NCI-H460 (cell line): ENCODE results near the gene MTMR11. TPM values are rescaled to one million over a fixed set of nuclear protein-coding genes. Genes with fewer than 3 reads are reported as not detected.

Experiments used
- DNase-seq: peaks from one replicate; pipeline ENCODE4 v3.0.0-alpha.2; 2016; ENCODE audit warnings: low read depth; ENCODE audit errors: extremely low read depth
- total RNA-seq: library from RNA; depleted of rRNA; stranded (reverse); fragments of >200 nt; shearing (Covaris generic); gene quantifications from 2 replicates; pipeline ENCODE4 v1.2.3, GENCODE V29; 2014

The MTMR11 gene
- total RNA-seq, 1 experiment from 2014 or later = 8.7 TPM

GRCh38 chr1:149937759-149938158 is 1.1 kb upstream of the MTMR11 start:
- DNase-seq = no peak

GRCh38 chr1:149936992-149937705 is 470 bp upstream of the MTMR11 start:
- DNase-seq = peak; percentile 51

GRCh38 chr1:149934356-149934755 is 2.3 kb downstream of the MTMR11 start:
- no peak for DNase-seq

GRCh38 chr1:149933208-149933607 is 3.5 kb downstream of the MTMR11 start:
- no peak for DNase-seq

- DNase-seq = no peak
These were observed 4.2 kb downstream of the MTMR11 start for GRCh38 chr1:149932474-149932873.

- DNase-seq = no peak
These were observed 5.4 kb downstream of the MTMR11 start for GRCh38 chr1:149931212-149931790.

GRCh38 chr1:149929856-149930255 is 6.8 kb downstream of the MTMR11 start:
- no peak for DNase-seq

- no peak for DNase-seq
These were observed 8.3 kb downstream of the MTMR11 start for GRCh38 chr1:149928401-149928724.

- DNase-seq = peak; percentile 94
These were observed 8.9 kb downstream of the MTMR11 start, which contains the start of gene SF3B4 for GRCh38 chr1:149927563-149928400. TSS of gene SF3B4 (minus strand) at chr1:149927803. CDS start at chr1:149927759, 44 bp downstream.

- DNase-seq = no peak
These were observed 9.6 kb downstream of the MTMR11 start for GRCh38 chr1:149927056-149927562.

GRCh38 chr1:149926296-149926695 is 10.4 kb downstream of the MTMR11 start:
- DNase-seq = no peak

GRCh38 chr1:149925751-149926150 is 10.9 kb downstream of the MTMR11 start:
- no peak for DNase-seq

GRCh38 chr1:149925345-149925744 is 11.3 kb downstream of the MTMR11 start:
- no peak for DNase-seq

- DNase-seq = no peak
These were observed 13.1 kb downstream of the MTMR11 start for GRCh38 chr1:149923626-149924025.

- DNase-seq = no peak
These were observed 19.0 kb downstream of the MTMR11 start, which contains the start of gene SV2A for GRCh38 chr1:149917571-149918144. TSS of gene SV2A (minus strand) at chr1:149917844. CDS start at chr1:149913840, 4,004 bp downstream.

GRCh38 chr1:149916898-149917252 is 19.8 kb downstream of the MTMR11 start:
- DNase-seq = no peak

- no peak for DNase-seq
These were observed 20.3 kb downstream of the MTMR11 start for GRCh38 chr1:149916193-149916897.

- DNase-seq = no peak
These were observed 21.1 kb downstream of the MTMR11 start for GRCh38 chr1:149915429-149916192.

GRCh38 chr1:149914545-149914944 is 22.1 kb downstream of the MTMR11 start:
- no peak for DNase-seq
